ENCODE data around the gene TGOLN2. TPM values are rescaled to one million over a fixed set of nuclear protein-coding genes. Genes with fewer than 3 reads are reported as not detected.
A peak's percentile ranks its signal among the peaks of the same experiment; 100 is the strongest.

Gene TGOLN2
- total and polyA plus RNA-seq, 2 experiments from 2014 or later, result 51.1 to 66.5 TPM

- Histone ChIP-seq H2AFZ (no peak overlapping the region), H3K27ac (no peak overlapping the region), H3K27me3 (no peaks in the 10 kb centered on the region), H3K79me2 (peaks cover 46% of the 10 kb centered on the region), H3K4me3 (no peak overlapping the region), H3K9me2 (replicated peaks; ENCODE audit: insufficient read depth) (no peaks in the 10 kb centered on the region), H4K20me1 (ENCODE audit: insufficient read depth, poor library complexity, severe bottlenecking) (peaks cover 2% of the 10 kb centered on the region), H3K4me2 (no peak overlapping the region), H3K36me3 (replicated peaks; ENCODE audit: insufficient read depth, low read depth) (no peaks in the 10 kb centered on the region), H3K9me3 (ENCODE audit: low read depth) (no peaks in the 10 kb centered on the region), H3K4me1 (ENCODE audit: insufficient read depth) (peaks cover 37% of the 10 kb centered on the region)
- no peak for TF ChIP-seq EZH2phosphoT487 (IDR thresholded peaks at IDR 0.05; ENCODE audit: low read depth, severe bottlenecking, unreplicated experiment)
- TF ChIP-seq EZH2 (IDR thresholded peaks at IDR 0.05; ENCODE audit: borderline replicate concordance), result no peak
- TF ChIP-seq CTCF (IDR thresholded peaks at IDR 0.05; ENCODE audit: poor library complexity), result no peak
- no peak for DNase-seq (ENCODE audit: low spot score)
- 95% methylated on average over 9 of the region's 9 CpGs for WGBS (ENCODE audit: low lambda C conversion rate, missing lambda C conversion rate)
Measured at GRCh38 chr2:85275984-85276540, 51.7 kb downstream of the TGOLN2 start.

- no peak for TF ChIP-seq EZH2 (IDR thresholded peaks at IDR 0.05; ENCODE audit: borderline replicate concordance)
- no peak for TF ChIP-seq CTCF (IDR thresholded peaks at IDR 0.05; ENCODE audit: poor library complexity)
- no peak for TF ChIP-seq EZH2phosphoT487 (IDR thresholded peaks at IDR 0.05; ENCODE audit: low read depth, severe bottlenecking, unreplicated experiment)
- Histone ChIP-seq H3K9me3 (ENCODE audit: low read depth) (no peaks in the 10 kb centered on the region), H3K4me2 (no peak overlapping the region), H4K20me1 (ENCODE audit: insufficient read depth, poor library complexity, severe bottlenecking) (peaks cover 8% of the 10 kb centered on the region), H3K36me3 (replicated peaks; ENCODE audit: insufficient read depth, low read depth) (no peaks in the 10 kb centered on the region), H3K27ac (no peak overlapping the region), H3K9me2 (replicated peaks; ENCODE audit: insufficient read depth) (no peaks in the 10 kb centered on the region), H3K79me2 (peaks cover 45% of the 10 kb centered on the region), H3K4me1 (ENCODE audit: insufficient read depth) (peaks cover 41% of the 10 kb centered on the region), H3K27me3 (no peaks in the 10 kb centered on the region), H2AFZ (no peak overlapping the region), H3K4me3 (no peak overlapping the region)
- WGBS (ENCODE audit: low lambda C conversion rate, missing lambda C conversion rate), result 59% methylated on average over 21 of the region's 21 CpGs
- DNase-seq (ENCODE audit: low spot score), result peak; percentile 67
Measured at GRCh38 chr2:85273738-85274731, 53.8 kb downstream of the TGOLN2 start.

- DNase-seq (ENCODE audit: low spot score), result no peak
- Histone ChIP-seq H3K9me2 (replicated peaks; ENCODE audit: insufficient read depth) (no peaks in the 10 kb centered on the region), H3K9me3 (ENCODE audit: low read depth) (no peaks in the 10 kb centered on the region), H3K4me3 (no peak overlapping the region), H3K36me3 (replicated peaks; ENCODE audit: insufficient read depth, low read depth) (no peaks in the 10 kb centered on the region), H2AFZ (no peak overlapping the region), H3K27me3 (no peaks in the 10 kb centered on the region), H3K79me2 (peaks cover 44% of the 10 kb centered on the region), H3K27ac (no peak overlapping the region), H4K20me1 (ENCODE audit: insufficient read depth, poor library complexity, severe bottlenecking) (peaks cover 8% of the 10 kb centered on the region), H3K4me1 (ENCODE audit: insufficient read depth) (peaks cover 28% of the 10 kb centered on the region), H3K4me2 (no peak overlapping the region)
- WGBS (ENCODE audit: low lambda C conversion rate, missing lambda C conversion rate), result 77% methylated on average over 6 of the region's 6 CpGs
- no peak for TF ChIP-seq CTCF (IDR thresholded peaks at IDR 0.05; ENCODE audit: poor library complexity)
Measured at GRCh38 chr2:85272357-85272756, 55.4 kb downstream of the TGOLN2 start.

Data from hepatocyte (in vitro differentiated cells).